Endothelial cell of umbilical vein (primary cell): ENCODE results near the gene COTL1. TPM values are rescaled to one million over a fixed set of nuclear protein-coding genes. Genes with fewer than 3 reads are reported as not detected.

ENCODE experiments used
- BruUV-seq: library from RNA; stranded (reverse); fragments of 400-500 nt; replicated peaks from 2 replicates; lab custom pipeline; 2021; lab: Mats Ljungman, UMichigan
- CTCF ChIA-PET: fragments of 300-600, 350-600 bp; sonication (Branson Sonifier 250); formaldehyde crosslinking; loops from one replicate; lab custom pipeline; 2021; ENCODE audit warnings: antibody characterized with exemption, inconsistent platforms; lab: Charles Lee
- POLR2A ChIA-PET: fragments of 300-600, 350-600 bp; sonication (Branson Sonifier 250); formaldehyde crosslinking; loops from one replicate; lab custom pipeline; 2021; ENCODE audit warnings: antibody characterized with exemption, inconsistent platforms; lab: Charles Lee
- DNase-seq: peaks from one replicate; pipeline ENCODE4 v3.0.0-alpha.2; 2011; ENCODE audit warnings: low read depth, low spot score
- FAIRE-seq: peaks from 2 replicates; lab custom pipeline; 2011; peaks lifted over from hg19 to GRCh38; lab: Jason Lieb, UNC
- H2AFZ ChIP-seq: 2 replicates; pipeline ENCODE4 v1.6.0; 2012; ENCODE audit warnings: low read depth, low read length, control low read depth, inconsistent platforms
- H3K27ac ChIP-seq: 2 replicates; pipeline ENCODE4 v1.5.1; 2011; ENCODE audit warnings: low read depth, mild to moderate bottlenecking, control low read depth, low read length, moderate library complexity; ENCODE audit not compliant: insufficient read depth
- H3K27me3 ChIP-seq, 2 experiments: 2 replicates each; pipeline versions ENCODE4 v1.6.0 to v1.6.1; 2011; ENCODE audit warnings: low read length in 2 of 2, mixed read lengths in 1 of 2; ENCODE audit not compliant: control insufficient read depth in 2 of 2, insufficient read depth in 2 of 2
- H3K36me3 ChIP-seq, 2 experiments: 2 replicates in 1 of 2; 3 replicates in 1 of 2; pipeline ENCODE4 v1.5.1; 2011; ENCODE audit warnings: low read length in 2 of 2, mild to moderate bottlenecking in 1 of 2, moderate library complexity in 1 of 2; ENCODE audit not compliant: control insufficient read depth in 2 of 2, insufficient read depth in 2 of 2; ENCODE audit errors: extremely low read depth in 1 of 2
- H3K4me1 ChIP-seq: 3 replicates; pipeline ENCODE4 v1.5.1; 2011; ENCODE audit warnings: mild to moderate bottlenecking, low read length; ENCODE audit not compliant: control insufficient read depth, insufficient read depth; ENCODE audit errors: extremely low read depth
- H3K4me2 ChIP-seq: 2 replicates; pipeline ENCODE4 v1.6.1; 2011; ENCODE audit warnings: low read length, control low read depth, mixed read lengths; ENCODE audit not compliant: insufficient read depth
- H3K4me3 ChIP-seq, 3 experiments: fragments of 200-600 bp in 1 of 3; sonication (generic), shearing (Covaris generic) in 1 of 3; replicated peaks in 1 of 3; 2 replicates each; pipeline ENCODE4 v1.5.1; 2011 to 2016; ENCODE audit warnings: control low read depth in 3 of 3, low read length in 3 of 3, mild to moderate bottlenecking in 2 of 3, inconsistent platforms in 1 of 3, low read depth in 1 of 3, moderate library complexity in 1 of 3; ENCODE audit not compliant: insufficient read depth in 1 of 3
- H3K79me2 ChIP-seq: 2 replicates; pipeline ENCODE4 v1.6.0; 2012; ENCODE audit warnings: low read length, inconsistent platforms; ENCODE audit not compliant: control insufficient read depth, insufficient read depth
- H3K9ac ChIP-seq: replicated peaks from 2 replicates; pipeline ENCODE3; 2011; ENCODE audit warnings: low read length, control low read depth; ENCODE audit not compliant: insufficient read depth; ENCODE audit errors: extremely low read depth
- H3K9me1 ChIP-seq: replicated peaks from 3 replicates; pipeline ENCODE4 v1.6.0; 2011; ENCODE audit warnings: mild to moderate bottlenecking, low read length; ENCODE audit not compliant: control insufficient read depth, insufficient read depth; ENCODE audit errors: extremely low read depth
- H3K9me3 ChIP-seq: replicated peaks from 2 replicates; pipeline ENCODE4 v1.5.1; 2012; ENCODE audit warnings: low read length, inconsistent platforms; ENCODE audit not compliant: control insufficient read depth, insufficient read depth
- H4K20me1 ChIP-seq: replicated peaks from 2 replicates; pipeline ENCODE3; 2011; ENCODE audit warnings: mild to moderate bottlenecking, low read length; ENCODE audit not compliant: control insufficient read depth, insufficient read depth; ENCODE audit errors: extremely low read depth
- EZH2 ChIP-seq: IDR thresholded peaks from 2 replicates; pipeline ENCODE4 v1.6.1; 2012; ENCODE audit warnings: borderline replicate concordance, low read depth, mild to moderate bottlenecking, moderate library complexity, low read length, inconsistent platforms; ENCODE audit not compliant: severe bottlenecking
- FOS ChIP-seq: IDR thresholded peaks from 2 replicates; pipeline ENCODE4 v1.6.1; 2011; ENCODE audit warnings: mild to moderate bottlenecking, low read length, moderate library complexity, borderline replicate concordance; ENCODE audit not compliant: insufficient read depth
- GATA2 ChIP-seq: IDR thresholded peaks from 2 replicates; pipeline ENCODE4 v1.7.0; 2011; ENCODE audit warnings: low read depth, mild to moderate bottlenecking, moderate library complexity, mixed read lengths, low read length; ENCODE audit not compliant: insufficient read length, insufficient read depth
- JUN ChIP-seq: IDR thresholded peaks from 2 replicates; pipeline ENCODE4 v1.6.1; 2011; ENCODE audit warnings: borderline replicate concordance, low read depth; ENCODE audit not compliant: insufficient read length, insufficient read depth
- MYC ChIP-seq: IDR thresholded peaks from one replicate; pipeline ENCODE4 v1.6.1; 2011; ENCODE audit warnings: mild to moderate bottlenecking, low read depth, low read length
- POLR2A ChIP-seq: IDR thresholded peaks from 2 replicates; pipeline ENCODE4 v1.6.1; 2012; ENCODE audit warnings: low read depth, mild to moderate bottlenecking, control low read depth, low read length
- POLR2AphosphoS5 ChIP-seq: IDR thresholded peaks from 2 replicates; pipeline ENCODE4 v1.6.1; 2012; ENCODE audit warnings: low read depth, mild to moderate bottlenecking, control low read depth, low read length, moderate library complexity; ENCODE audit not compliant: insufficient read depth
- dilution Hi-C: fragments of 300-500 bp; cut with MboI; formaldehyde crosslinking; loops from one replicate; pipeline ENCODE4 v1.15.0; 2019; ENCODE audit warnings: low sequenced_read_pairs; ENCODE audit not compliant: extremely low pct_ligation_motif_present
- intact Hi-C: fragments of 100-400 bp; cut with micrococcal nuclease; formaldehyde crosslinking; loops from one replicate; pipeline ENCODE4 v1.10.0; 2022
- polyA plus RNA-seq, 4 experiments: library from polyadenylated mRNA; depleted of rRNA in 3 of 4; stranded (reverse) in 3 of 4; unstranded in 1 of 4; fragments of >200 nt; gene quantifications; 2 replicates each; pipeline versions ENCODE4 v1.2.1 to v1.2.3, GENCODE V29; 2011 to 2012; ENCODE audit warnings: missing spikeins in 1 of 4
- total RNA-seq: library from RNA; stranded (reverse); gene quantifications from 2 replicates; pipeline ENCODE4 v1.2.3, GENCODE V29; 2021
- TF ChIP-seq, protein P1 (sequence below), 2 donors: IDR thresholded peaks; 1 replicate in 1 of 2; 2 replicates in 1 of 2; pipeline ENCODE4 v1.5.1; 2011; ENCODE audit warnings: low read length in 2 of 2, mild to moderate bottlenecking in 2 of 2, moderate library complexity in 2 of 2, control low read depth in 1 of 2, inconsistent platforms in 1 of 2, low read depth in 1 of 2; ENCODE audit not compliant: insufficient read depth in 1 of 2; ENCODE audit errors: extremely low read depth in 1 of 2
- TF ChIP-seq, protein P2 (sequence below): IDR thresholded peaks from 2 replicates; pipeline ENCODE4 v1.6.1; 2011; ENCODE audit not compliant: insufficient read depth, insufficient read length

The COTL1 gene
- total and polyA plus RNA-seq, 2 donors (not counting 3 experiments of a cell fraction or from before 2014, with no cell fraction given): 90.0 to 200 TPM

DNA sequence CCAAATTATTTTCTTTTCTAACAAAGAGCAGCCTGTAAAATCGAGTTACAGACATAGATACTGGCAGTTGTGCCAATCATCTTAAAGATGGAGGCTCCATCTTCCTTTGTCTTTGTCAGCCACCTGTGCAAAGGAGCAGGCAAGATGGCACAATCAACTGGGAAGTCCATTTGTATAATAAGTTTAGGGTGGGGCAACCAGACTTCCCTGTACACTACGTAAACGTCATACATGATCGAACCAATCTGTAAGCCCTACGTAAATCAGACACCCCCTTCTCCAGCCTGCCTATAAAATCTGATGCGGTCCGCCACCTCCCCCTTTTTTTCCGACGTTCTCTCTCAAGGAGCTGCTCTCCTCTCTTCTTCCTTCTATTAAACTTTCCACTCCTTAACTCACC, 82.0 kb downstream of the COTL1 start:
- Histone ChIP-seq H3K27me3 (no peaks in the 10 kb centered on the region), H3K4me2 (no peak overlapping the region), H3K27ac (no peak overlapping the region), H3K9me3 (no peaks in the 10 kb centered on the region), H3K36me3 (no peaks in the 10 kb centered on the region), H3K79me2 (no peaks in the 10 kb centered on the region), H2AFZ (no peak overlapping the region), H3K9ac (no peak overlapping the region), H3K4me3 (no peak overlapping the region), H3K4me1 (peaks cover 36% of the 10 kb centered on the region), H4K20me1 (no peaks in the 10 kb centered on the region), H3K9me1 (no peaks in the 10 kb centered on the region)
- DNase-seq (no peak), FAIRE-seq (no peak)
- CTCF ChIA-PET: no interaction called here
- dilution Hi-C loops: no loop called here
- POLR2A ChIA-PET: no interaction called here
- no TSS peak for BruUV-seq
- TF ChIP-seq POLR2A (no peak), JUN (no peak), MYC (no peak), EZH2 (no peak), FOS (no peak), POLR2AphosphoS5 (no peak), GATA2 (no peak)
- TF ChIP-seq, protein P1, sequence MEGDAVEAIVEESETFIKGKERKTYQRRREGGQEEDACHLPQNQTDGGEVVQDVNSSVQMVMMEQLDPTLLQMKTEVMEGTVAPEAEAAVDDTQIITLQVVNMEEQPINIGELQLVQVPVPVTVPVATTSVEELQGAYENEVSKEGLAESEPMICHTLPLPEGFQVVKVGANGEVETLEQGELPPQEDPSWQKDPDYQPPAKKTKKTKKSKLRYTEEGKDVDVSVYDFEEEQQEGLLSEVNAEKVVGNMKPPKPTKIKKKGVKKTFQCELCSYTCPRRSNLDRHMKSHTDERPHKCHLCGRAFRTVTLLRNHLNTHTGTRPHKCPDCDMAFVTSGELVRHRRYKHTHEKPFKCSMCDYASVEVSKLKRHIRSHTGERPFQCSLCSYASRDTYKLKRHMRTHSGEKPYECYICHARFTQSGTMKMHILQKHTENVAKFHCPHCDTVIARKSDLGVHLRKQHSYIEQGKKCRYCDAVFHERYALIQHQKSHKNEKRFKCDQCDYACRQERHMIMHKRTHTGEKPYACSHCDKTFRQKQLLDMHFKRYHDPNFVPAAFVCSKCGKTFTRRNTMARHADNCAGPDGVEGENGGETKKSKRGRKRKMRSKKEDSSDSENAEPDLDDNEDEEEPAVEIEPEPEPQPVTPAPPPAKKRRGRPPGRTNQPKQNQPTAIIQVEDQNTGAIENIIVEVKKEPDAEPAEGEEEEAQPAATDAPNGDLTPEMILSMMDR (IDR thresholded peaks at IDR 0.05; ENCODE audit: extremely low read depth in 1 of 2, insufficient read depth in 1 of 2, low read depth in 1 of 2, low read length in 2 of 2): no peak
- TF ChIP-seq, protein P2, sequence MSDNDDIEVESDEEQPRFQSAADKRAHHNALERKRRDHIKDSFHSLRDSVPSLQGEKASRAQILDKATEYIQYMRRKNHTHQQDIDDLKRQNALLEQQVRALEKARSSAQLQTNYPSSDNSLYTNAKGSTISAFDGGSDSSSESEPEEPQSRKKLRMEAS: no peak
- intact Hi-C loops: no loop called here
